GM20431 (cell line): ENCODE results near the gene GABRG3.

Source experiments
- in situ Hi-C: fragments of 300-500 bp; cut with MseI, MboI; formaldehyde crosslinking; loops from one replicate; pipeline ENCODE4 v1.15.0; 2020; ENCODE audit warnings: low sequenced_read_pairs; ENCODE audit not compliant: unreplicated experiment

Gene GABRG3

GRCh38 chr15:27091270-27091940 is 120.4 kb downstream of the GABRG3 start:
- in situ Hi-C loops, result no loop called here

GRCh38 chr15:27092390-27092789 is 121.4 kb downstream of the GABRG3 start:
- in situ Hi-C loops, result no loop called here

GRCh38 chr15:27094235-27094634 is 123.3 kb downstream of the GABRG3 start:
- in situ Hi-C loops, result no loop called here

GRCh38 chr15:27095886-27096624 is 125.1 kb downstream of the GABRG3 start:
- in situ Hi-C loops, result no loop called here

- in situ Hi-C loops, result no loop called here
These were observed 126.5 kb downstream of the GABRG3 start for GRCh38 chr15:27097506-27097905.

- in situ Hi-C loops, result no loop called here
These were observed 131.0 kb downstream of the GABRG3 start for GRCh38 chr15:27101982-27102381.

- in situ Hi-C loops, result no loop called here
These were observed 140.3 kb downstream of the GABRG3 start for GRCh38 chr15:27111323-27111722.

GRCh38 chr15:27114473-27114872 is 143.5 kb downstream of the GABRG3 start:
- in situ Hi-C loops, result no loop called here

- in situ Hi-C loops, result no loop called here
These were observed 148.8 kb downstream of the GABRG3 start for GRCh38 chr15:27119695-27120266.

GRCh38 chr15:27121672-27122071 is 150.7 kb downstream of the GABRG3 start:
- in situ Hi-C loops, result no loop called here

- in situ Hi-C loops, result no loop called here
These were observed 152.3 kb downstream of the GABRG3 start for GRCh38 chr15:27123291-27123690.

GRCh38 chr15:27123808-27124207 is 152.8 kb downstream of the GABRG3 start:
- in situ Hi-C loops, result no loop called here

GRCh38 chr15:27124287-27124871 is 153.4 kb downstream of the GABRG3 start:
- in situ Hi-C loops, result no loop called here

- in situ Hi-C loops, result no loop called here
These were observed 154.2 kb downstream of the GABRG3 start for GRCh38 chr15:27125185-27125584.

- in situ Hi-C loops, result no loop called here
These were observed 155.5 kb downstream of the GABRG3 start for GRCh38 chr15:27126449-27126848.

- in situ Hi-C loops, result no loop called here
These were observed 157.0 kb downstream of the GABRG3 start for GRCh38 chr15:27127815-27128570.

- in situ Hi-C loops, result no loop called here
These were observed 162.3 kb downstream of the GABRG3 start for GRCh38 chr15:27133249-27133648.

GRCh38 chr15:27134481-27134880 is 163.5 kb downstream of the GABRG3 start:
- in situ Hi-C loops, result no loop called here

- in situ Hi-C loops, result no loop called here
These were observed 164.2 kb downstream of the GABRG3 start for GRCh38 chr15:27135151-27135550.

- in situ Hi-C loops, result no loop called here
These were observed 166.1 kb downstream of the GABRG3 start for GRCh38 chr15:27137127-27137526.
